NCI-H2227 treated with DMSO at 0.1 percent for 48 hours (cell line): ENCODE data around the gene TTYH2.

Source experiments
- DNase-seq: peaks from one replicate; lab custom pipeline; 2025; lab: John Stamatoyannopoulos, UW

TTYH2 gene

GRCh38 chr17:74216505-74216904 lies 3.1 kb downstream of the TTYH2 start:
- no peak for DNase-seq

DNA sequence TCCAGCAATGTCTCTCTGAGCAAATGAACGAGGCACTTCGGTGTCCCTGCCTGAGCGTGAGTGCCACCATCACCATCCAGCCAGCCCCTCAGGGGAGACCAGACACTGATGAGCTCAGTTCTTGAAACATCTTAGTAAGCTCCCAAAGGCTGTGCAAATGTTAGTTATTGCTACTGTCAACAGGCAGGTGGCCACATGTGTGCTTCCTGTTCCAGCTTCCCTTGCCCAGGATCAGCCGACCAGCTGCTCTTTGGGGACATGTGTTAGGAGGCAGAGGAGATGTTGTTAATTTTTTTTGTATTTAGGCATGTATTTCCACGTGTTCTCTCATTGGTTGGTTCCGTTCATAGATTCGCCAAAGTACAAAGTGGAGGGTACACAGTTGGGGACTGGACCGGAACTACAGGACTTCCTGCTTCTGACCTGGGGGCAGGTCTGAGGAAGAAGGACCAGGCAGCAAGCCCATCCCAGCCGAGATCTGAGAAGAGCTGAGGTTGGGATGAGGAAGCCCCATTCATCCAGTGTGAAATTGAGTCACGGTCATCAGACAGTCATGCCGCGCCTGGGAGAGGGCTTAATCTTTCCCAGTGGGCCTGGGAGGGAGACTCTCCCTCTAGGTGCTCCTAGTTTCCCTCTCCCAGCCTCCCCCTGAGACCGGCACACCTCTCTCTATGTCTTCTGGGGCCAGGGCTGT lies 3.8 kb downstream of the TTYH2 start:
- no peak for DNase-seq

- no peak for DNase-seq
These were observed 4.5 kb downstream of the TTYH2 start for GRCh38 chr17:74217888-74218287.

DNA sequence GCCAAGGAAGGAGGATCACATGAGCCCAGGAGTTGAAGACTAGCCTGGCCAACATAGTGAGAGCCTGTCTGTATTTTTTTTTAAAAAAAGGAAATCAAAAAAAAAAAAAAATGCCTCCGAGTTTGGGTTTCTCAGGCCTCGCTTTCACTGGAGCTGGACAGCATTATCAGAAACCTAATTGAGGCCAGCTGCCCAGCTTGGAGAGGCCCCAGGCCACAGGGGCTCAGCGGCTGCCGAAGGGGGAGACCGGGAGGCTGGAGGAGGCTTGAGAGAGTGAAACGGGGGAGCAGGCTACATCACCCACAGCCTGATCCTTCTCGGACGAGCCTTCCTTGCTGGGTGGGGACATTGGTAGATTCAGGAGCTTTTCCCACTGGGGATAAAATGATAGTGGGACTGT lies 5.1 kb downstream of the TTYH2 start:
- DNase-seq = no peak

GRCh38 chr17:74219576-74220133 lies 6.3 kb downstream of the TTYH2 start:
- no peak for DNase-seq

DNA sequence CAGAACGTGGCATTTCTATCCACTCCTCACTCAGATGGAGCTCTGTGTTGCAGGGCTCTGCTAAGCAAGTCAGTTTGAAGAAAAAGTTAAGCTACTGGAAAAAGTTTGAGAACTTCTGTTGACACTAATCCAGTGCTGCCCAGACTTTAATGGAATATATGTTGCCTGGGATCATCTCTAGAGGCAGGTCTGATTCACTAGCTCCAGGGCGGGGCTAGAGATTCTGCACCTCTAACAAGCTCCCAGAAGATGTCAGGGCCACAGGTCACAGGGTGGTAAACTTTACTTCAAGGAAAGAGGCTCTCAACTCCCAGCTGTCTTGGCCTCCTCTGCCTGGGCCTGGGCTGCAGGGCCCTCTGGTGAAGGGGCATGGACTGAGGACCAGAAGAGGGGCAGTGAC lies 6.8 kb downstream of the TTYH2 start:
- no peak for DNase-seq

- DNase-seq = no peak
These were observed 7.8 kb downstream of the TTYH2 start for GRCh38 chr17:74220946-74221818.

DNA sequence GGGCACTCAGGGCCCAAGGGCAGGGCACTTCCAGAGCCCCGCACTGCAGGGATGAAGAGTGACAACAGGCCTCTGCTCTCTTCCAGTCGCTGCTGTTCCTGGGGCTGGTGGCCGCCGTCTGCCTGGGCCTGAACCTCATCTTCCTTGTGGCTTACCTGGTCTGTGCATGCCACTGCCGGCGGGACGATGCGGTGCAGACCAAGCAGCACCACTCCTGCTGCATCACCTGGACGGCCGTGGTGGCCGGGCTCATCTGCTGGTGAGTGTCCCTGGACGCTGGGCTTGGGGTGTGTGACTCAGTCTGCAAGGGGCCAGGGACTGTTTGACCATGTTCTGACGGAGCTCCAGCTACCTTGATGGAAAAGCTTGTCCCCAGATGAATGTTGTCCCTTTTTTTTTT lies 9.0 kb downstream of the TTYH2 start:
- no peak for DNase-seq

GRCh38 chr17:74223901-74224300 lies 10.5 kb downstream of the TTYH2 start:
- DNase-seq = no peak

- DNase-seq = no peak
These were observed 11.8 kb downstream of the TTYH2 start for GRCh38 chr17:74224959-74225725.

DNA sequence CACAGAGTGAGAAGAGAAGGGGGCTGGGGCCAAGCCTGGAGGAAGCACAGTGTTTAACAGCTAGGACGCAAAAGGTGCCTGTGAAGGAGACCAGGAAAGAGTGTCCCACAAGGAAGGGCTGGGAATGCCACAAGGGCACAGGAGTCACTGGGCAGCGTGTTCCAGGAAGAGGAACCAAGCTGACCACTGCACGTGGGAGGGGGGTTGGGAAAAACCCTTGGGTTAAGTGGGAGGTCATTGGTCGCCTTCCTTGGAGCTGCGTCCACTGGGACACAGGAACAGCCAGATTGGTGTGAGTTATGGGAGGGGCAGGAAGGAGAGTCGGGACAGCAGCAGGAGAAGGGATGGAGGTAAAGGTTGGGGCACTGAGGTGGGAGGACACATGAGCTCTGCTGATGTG lies 12.9 kb downstream of the TTYH2 start:
- no peak for DNase-seq

- DNase-seq = no peak
These were observed 14.1 kb downstream of the TTYH2 start for GRCh38 chr17:74227271-74228080.

GRCh38 chr17:74228306-74228978 lies 15.1 kb downstream of the TTYH2 start:
- no peak for DNase-seq

- DNase-seq = no peak
These were observed 17.5 kb downstream of the TTYH2 start for GRCh38 chr17:74230896-74231295.

- DNase-seq = no peak
These were observed 18.8 kb downstream of the TTYH2 start for GRCh38 chr17:74231928-74232907.

- DNase-seq = no peak
These were observed 20.6 kb downstream of the TTYH2 start for GRCh38 chr17:74233937-74234336.

GRCh38 chr17:74234486-74234885 lies 21.1 kb downstream of the TTYH2 start:
- no peak for DNase-seq

- no peak for DNase-seq
These were observed 21.7 kb downstream of the TTYH2 start for GRCh38 chr17:74235040-74235581.

DNA sequence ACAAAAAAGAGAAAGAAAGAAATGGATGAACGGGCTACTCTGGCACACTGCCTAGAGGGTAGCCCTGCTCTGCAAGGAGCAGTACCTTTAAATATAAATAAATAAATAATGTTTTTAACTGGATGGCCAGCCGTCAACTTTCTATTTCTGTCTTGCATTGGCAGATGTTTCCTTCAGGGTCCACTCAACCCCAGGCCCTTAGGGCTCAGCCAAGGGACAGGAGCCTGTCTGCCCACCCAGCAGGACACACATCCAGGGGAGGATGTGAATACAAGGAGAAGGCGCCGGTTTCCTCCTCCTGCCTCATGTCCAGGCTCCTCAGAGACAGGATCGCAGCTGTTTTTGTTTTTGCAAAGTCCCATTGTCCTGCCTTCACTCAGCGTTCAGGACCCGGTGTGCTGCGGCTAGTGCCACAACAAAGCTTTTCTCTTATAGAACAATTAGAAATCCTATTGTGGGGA lies 22.6 kb downstream of the TTYH2 start:
- no peak for DNase-seq
